IPS-15b (cell line): ENCODE results near the gene RMDN2.
"Not testable (repeated sequence)": the region's sequence is repeated elsewhere in the genome, so short reads cannot be mapped to it uniquely, and the experiment has no call there.

Source experiments
- H3K27me3 ChIP-seq: one replicate; pipeline ENCODE4 v1.6.1; 2013; ENCODE audit warnings: low read length; ENCODE audit not compliant: control insufficient read depth, insufficient read depth
- H3K36me3 ChIP-seq: one replicate; pipeline ENCODE4 v1.6.1; 2013; ENCODE audit warnings: low read length; ENCODE audit not compliant: control insufficient read depth, insufficient read depth
- H3K4me1 ChIP-seq: one replicate; pipeline ENCODE4 v1.6.1; 2013; ENCODE audit warnings: mild to moderate bottlenecking, low read length; ENCODE audit not compliant: control insufficient read depth, insufficient read depth
- H3K4me3 ChIP-seq: one replicate; pipeline ENCODE4 v1.5.1; 2013; ENCODE audit warnings: low read depth, low read length
- H3K9ac ChIP-seq: one replicate; pipeline ENCODE4 v1.6.1; 2013; ENCODE audit warnings: low read depth, mild to moderate bottlenecking, low read length
- H3K9me3 ChIP-seq: one replicate; pipeline ENCODE4 v1.6.1; 2013; ENCODE audit warnings: mild to moderate bottlenecking, low read length; ENCODE audit not compliant: control insufficient read depth, insufficient read depth

RMDN2 gene

DNA sequence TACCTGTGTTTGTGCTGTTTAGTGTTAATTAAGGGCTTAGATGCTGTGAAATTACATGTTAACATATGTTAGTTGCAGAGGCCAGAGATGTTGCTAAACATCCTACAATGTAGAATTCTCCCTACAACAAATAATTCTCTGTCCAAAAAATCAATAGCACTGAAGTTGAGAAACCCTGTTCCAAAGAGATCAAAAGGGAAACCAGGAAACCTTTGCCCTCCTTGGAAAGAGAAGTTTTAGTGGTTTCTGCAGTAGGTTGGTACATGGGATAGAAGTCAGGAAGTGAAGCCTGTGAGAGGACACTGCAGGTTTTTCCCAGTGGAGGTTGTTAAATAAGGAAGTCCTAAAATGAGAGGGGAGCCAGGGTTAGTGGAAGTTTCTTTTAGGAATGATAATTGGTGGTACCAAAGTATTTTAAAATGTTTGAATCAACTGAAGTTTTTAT lies 6.3 kb upstream of the RMDN2 start:
- no peak overlapping the region for H3K4me3 ChIP-seq
- no peaks in the 10 kb centered on the region for H3K36me3 ChIP-seq
- no peaks in the 10 kb centered on the region for H3K4me1 ChIP-seq
- no peaks in the 10 kb centered on the region for H3K9me3 ChIP-seq
- H3K27me3 ChIP-seq = peaks cover 7% of the 10 kb centered on the region
- no peak overlapping the region for H3K9ac ChIP-seq

GRCh38 chr2:37919631-37920032 lies 5.5 kb upstream of the RMDN2 start:
- Histone ChIP-seq H3K4me1 (no peaks in the 10 kb centered on the region), H3K9me3 (no peaks in the 10 kb centered on the region), H3K4me3 (no peak overlapping the region), H3K27me3 (peaks cover 12% of the 10 kb centered on the region), H3K9ac (no peak overlapping the region), H3K36me3 (no peaks in the 10 kb centered on the region)

GRCh38 chr2:37920570-37920969 lies 4.5 kb upstream of the RMDN2 start:
- Histone ChIP-seq H3K4me1 (no peaks in the 10 kb centered on the region), H3K9ac (no peak overlapping the region), H3K36me3 (no peaks in the 10 kb centered on the region), H3K4me3 (no peak overlapping the region), H3K9me3 (no peaks in the 10 kb centered on the region), H3K27me3 (peaks cover 12% of the 10 kb centered on the region)

DNA sequence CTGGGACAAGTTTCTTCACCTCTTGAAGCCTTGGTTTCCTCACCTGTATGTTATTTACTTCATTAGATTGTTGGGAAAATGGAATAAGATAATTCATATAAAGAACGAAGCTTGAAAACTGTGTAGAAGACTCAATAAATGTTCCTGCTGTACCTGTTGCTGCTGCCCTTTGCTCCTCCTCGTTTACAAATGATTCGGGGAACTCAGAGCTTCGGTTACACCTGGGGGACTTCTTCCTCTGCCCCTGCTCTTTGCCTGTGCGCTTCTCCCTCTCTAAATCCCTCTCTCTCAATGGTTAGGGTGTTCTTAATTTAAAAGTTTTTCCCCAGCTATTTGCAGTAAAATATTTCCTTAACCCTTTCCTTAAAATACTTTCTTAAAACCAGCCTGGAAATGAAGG lies 3.3 kb upstream of the RMDN2 start:
- H3K4me1 ChIP-seq = no peaks in the 10 kb centered on the region
- H3K27me3 ChIP-seq = peaks cover 12% of the 10 kb centered on the region
- H3K9me3 ChIP-seq = no peaks in the 10 kb centered on the region
- no peaks in the 10 kb centered on the region for H3K36me3 ChIP-seq
- no peak overlapping the region for H3K4me3 ChIP-seq
- H3K9ac ChIP-seq = no peak overlapping the region

DNA sequence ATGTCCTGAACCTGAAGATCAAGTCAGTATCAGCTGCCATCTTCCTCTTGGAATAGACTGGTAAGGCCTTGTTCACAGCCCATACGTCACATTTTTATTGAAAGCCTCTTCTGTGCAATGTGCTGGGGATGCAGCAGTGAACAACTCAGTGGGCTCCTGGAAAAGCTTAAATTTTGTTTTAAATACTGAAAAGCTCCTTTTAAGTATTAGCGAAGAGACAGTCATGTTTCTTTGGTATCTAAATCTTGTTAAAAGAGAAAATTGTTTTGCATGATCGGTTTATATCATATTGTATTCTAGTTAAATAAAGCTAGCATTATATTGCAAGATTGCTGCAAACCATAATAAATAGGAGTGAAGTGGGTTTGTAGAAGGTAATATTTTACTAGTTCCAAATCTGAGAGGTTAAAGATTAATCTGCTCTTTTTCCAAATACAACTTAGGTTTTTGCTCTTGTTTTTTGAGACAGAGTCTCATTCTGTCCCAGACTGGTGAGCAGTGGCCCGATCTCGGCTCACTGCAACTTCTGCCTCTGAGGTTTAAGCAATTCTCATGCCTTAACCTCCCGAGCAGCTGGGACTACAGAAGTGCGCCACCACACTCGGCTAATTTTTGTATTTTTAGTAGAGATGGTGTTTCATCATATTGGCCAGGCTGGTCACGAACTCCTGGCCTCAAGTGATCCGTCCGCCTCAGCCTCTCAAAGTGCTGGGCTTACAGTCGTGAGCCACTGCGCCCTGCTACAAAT lies 1.6 kb upstream of the RMDN2 start:
- Histone ChIP-seq H3K4me1 (no peaks in the 10 kb centered on the region), H3K4me3 (no peak overlapping the region), H3K27me3 (peaks cover 12% of the 10 kb centered on the region), H3K36me3 (no peaks in the 10 kb centered on the region), H3K9me3 (no peaks in the 10 kb centered on the region), H3K9ac (no peak overlapping the region)

GRCh38 chr2:37926635-37927034 lies 1.5 kb downstream of the RMDN2 start:
- H3K4me1 ChIP-seq = no peaks in the 10 kb centered on the region
- no peak overlapping the region for H3K9ac ChIP-seq

GRCh38 chr2:37928377-37928776 lies 3.3 kb downstream of the RMDN2 start:
- H3K36me3 ChIP-seq = no peaks in the 10 kb centered on the region
- peaks cover 6% of the 10 kb centered on the region for H3K27me3 ChIP-seq
- no peak overlapping the region for H3K9ac ChIP-seq
- H3K9me3 ChIP-seq = no peaks in the 10 kb centered on the region
- H3K4me3 ChIP-seq = no peak overlapping the region
- H3K4me1 ChIP-seq = no peaks in the 10 kb centered on the region

More at GRCh38 chr2:37926635-37927034, 1.5 kb downstream of the RMDN2 start:
- no peaks in the 10 kb centered on the region for H3K36me3 ChIP-seq
- peaks cover 12% of the 10 kb centered on the region for H3K27me3 ChIP-seq
- no peaks in the 10 kb centered on the region for H3K9me3 ChIP-seq
- no peak overlapping the region for H3K4me3 ChIP-seq

- not testable (repeated sequence) for H3K9ac ChIP-seq, H3K27me3 ChIP-seq, H3K36me3 ChIP-seq, H3K9me3 ChIP-seq, H3K4me1 ChIP-seq, H3K4me3 ChIP-seq
These were observed 5.3 kb downstream of the RMDN2 start for GRCh38 chr2:37930392-37930791.

- not testable (repeated sequence) for H3K9ac ChIP-seq, H3K27me3 ChIP-seq, H3K4me3 ChIP-seq, H3K9me3 ChIP-seq, H3K36me3 ChIP-seq, H3K4me1 ChIP-seq
These were observed 7.8 kb downstream of the RMDN2 start for GRCh38 chr2:37932873-37933272.

- no peaks in the 10 kb centered on the region for H3K9me3 ChIP-seq
- H3K4me3 ChIP-seq = no peak overlapping the region
- H3K4me1 ChIP-seq = no peaks in the 10 kb centered on the region
- H3K27me3 ChIP-seq = no peaks in the 10 kb centered on the region
- no peak overlapping the region for H3K9ac ChIP-seq
- H3K36me3 ChIP-seq = no peaks in the 10 kb centered on the region
These were observed 9.8 kb downstream of the RMDN2 start for GRCh38 chr2:37934591-37935513.

GRCh38 chr2:37937568-37937967 lies 12.5 kb downstream of the RMDN2 start:
- H3K36me3 ChIP-seq, H3K4me1 ChIP-seq, H3K9me3 ChIP-seq, H3K9ac ChIP-seq, H3K4me3 ChIP-seq, H3K27me3 ChIP-seq: not testable (repeated sequence)

- H3K9me3 ChIP-seq, H3K36me3 ChIP-seq: not testable (repeated sequence)
These were observed 16.2 kb downstream of the RMDN2 start for GRCh38 chr2:37941267-37941666.

More at GRCh38 chr2:37941267-37941666, 16.2 kb downstream of the RMDN2 start:
- H3K4me1 ChIP-seq, H3K4me3 ChIP-seq, H3K27me3 ChIP-seq, H3K9ac ChIP-seq: not testable (repeated sequence)
